AG04449 (cell line): Measurements from ENCODE around the gene ASPHD1.

Source experiments
- CTCF ChIA-PET: fragments of 350-600 bp; formaldehyde crosslinking; extraction: SDS; loops from one replicate; lab custom pipeline; 2021; ENCODE audit warnings: antibody characterized with exemption; lab: Yijun Ruan, JAX
- POLR2A ChIA-PET: fragments of 400-600, 350-600 bp; formaldehyde crosslinking; extraction: SDS; loops from one replicate; lab custom pipeline; 2020; ENCODE audit warnings: antibody characterized with exemption, inconsistent platforms; lab: Yijun Ruan, JAX
- DNase-seq: peaks from one replicate; pipeline ENCODE4 v3.0.0-alpha.2; 2010; ENCODE audit warnings: low read depth, low spot score
- H3K4me3 ChIP-seq: 2 replicates; pipeline ENCODE4 v1.5.1; 2011; ENCODE audit warnings: low read depth, mild to moderate bottlenecking, control low read depth, low read length
- CTCF ChIP-seq: IDR thresholded peaks from one replicate; pipeline ENCODE4 v1.5.1; 2011; ENCODE audit warnings: mild to moderate bottlenecking, moderate library complexity, low read length, control low read depth, inconsistent platforms; ENCODE audit not compliant: insufficient read depth; ENCODE audit errors: missing control alignments

ASPHD1 gene

GRCh38 chr16:29911676-29912010 is 11.4 kb downstream of the ASPHD1 start:
- no peak for DNase-seq
- TF ChIP-seq CTCF, result no peak
- ChIA-PET POLR2A (interaction anchor here (1.2 to 2.1 kb wide), 3 partner anchors 10 to 15 kb away, joined by 3 to 8 read pairs (median 4); partner anchors contain the start of genes KCTD13 and SEZ6L2), CTCF (interaction anchor here (1.7 kb wide), 1 partner anchor 10 kb away, joined by 4 read pairs; no protein-coding TSS in a partner anchor)
- H3K4me3 ChIP-seq, result no peak overlapping the region

- no peak for TF ChIP-seq CTCF
- POLR2A ChIA-PET, result interaction anchor here (1.3 to 2.1 kb wide), 2 partner anchors 13 to 14 kb away, joined by 3 to 8 read pairs; partner anchors contain the start of genes KCTD13 and SEZ6L2
- CTCF ChIA-PET, result interaction anchor here (1.7 kb wide), 1 partner anchor 10 kb away, joined by 4 read pairs; no protein-coding TSS in a partner anchor
- no peak overlapping the region for H3K4me3 ChIP-seq
- no peak for DNase-seq
These were observed 11.8 kb downstream of the ASPHD1 start for GRCh38 chr16:29912087-29912486.

- ChIA-PET POLR2A (interaction anchor here (1.4 kb wide), 1 partner anchor 14 kb away, joined by 3 read pairs; the partner anchor contains the start of gene ASPHD1), CTCF (interaction anchor here (1.0 to 1.4 kb wide), 3 partner anchors 10 to 118 kb away, joined by 3 to 4 read pairs (median 4); no protein-coding TSS in a partner anchor)
- no peak for DNase-seq
- no peak overlapping the region for H3K4me3 ChIP-seq
- TF ChIP-seq CTCF, result no peak
These were observed 13.2 kb downstream of the ASPHD1 start for GRCh38 chr16:29913514-29913913.

- ChIA-PET POLR2A (no interaction called here), CTCF (interaction anchor here (1.4 to 1.6 kb wide), 2 partner anchors 8 to 11 kb away, joined by 4 to 7 read pairs; partner anchors contain the start of gene KCTD13)
- H3K4me3 ChIP-seq, result no peak overlapping the region
- DNase-seq, result no peak
- no peak for TF ChIP-seq CTCF
These were observed 15.4 kb downstream of the ASPHD1 start for GRCh38 chr16:29915590-29916247.

- CTCF ChIA-PET, result interaction anchor here (1.3 to 1.6 kb wide), 2 partner anchors 9 to 10 kb away, joined by 4 to 7 read pairs; partner anchors contain the start of gene KCTD13
These were observed 16.7 kb downstream of the ASPHD1 start for GRCh38 chr16:29916979-29917378.

More at GRCh38 chr16:29916979-29917378, 16.7 kb downstream of the ASPHD1 start:
- DNase-seq, result no peak
- no peak for TF ChIP-seq CTCF
- H3K4me3 ChIP-seq, result no peak overlapping the region
- POLR2A ChIA-PET, result interaction anchor here (1.0 to 1.1 kb wide), 2 partner anchors 62 to 74 kb away, joined by 3 read pairs; no protein-coding TSS in a partner anchor
